ENCODE measurements around the gene MYO10.
"Not testable (repeated sequence)": the region's sequence is repeated elsewhere in the genome, so short reads cannot be mapped to it uniquely, and the experiment has no call there.

The MYO10 gene

GRCh38 chr5:16668631-16669030 is 267.5 kb downstream of the MYO10 start:
- DNase-seq (ENCODE audit: low spot score) = no peak

- DNase-seq (ENCODE audit: low spot score) = no peak
Measured at GRCh38 chr5:16668194-16668593, 267.9 kb downstream of the MYO10 start.

- DNase-seq (ENCODE audit: low spot score) = peak; percentile 2
Measured at GRCh38 chr5:16666883-16667398, 269.1 kb downstream of the MYO10 start.

GRCh38 chr5:16666130-16666882 is 269.8 kb downstream of the MYO10 start:
- DNase-seq (ENCODE audit: low spot score) = no peak

GRCh38 chr5:16665601-16666000 is 270.5 kb downstream of the MYO10 start:
- DNase-seq (ENCODE audit: low spot score) = no peak

GRCh38 chr5:16664368-16664767 is 271.7 kb downstream of the MYO10 start:
- no peak for DNase-seq (ENCODE audit: low spot score)

GRCh38 chr5:16663840-16664239 is 272.2 kb downstream of the MYO10 start:
- DNase-seq (ENCODE audit: low spot score) = no peak

GRCh38 chr5:16661713-16662112 is 274.4 kb downstream of the MYO10 start:
- DNase-seq (ENCODE audit: low spot score) = no peak

- no peak for DNase-seq (ENCODE audit: low spot score)
Measured at GRCh38 chr5:16660982-16661381, 275.1 kb downstream of the MYO10 start.

- DNase-seq (ENCODE audit: low spot score) = no peak
Measured at GRCh38 chr5:16659536-16659935, 276.6 kb downstream of the MYO10 start.

GRCh38 chr5:16656561-16657191 is 279.4 kb downstream of the MYO10 start:
- no peak for DNase-seq (ENCODE audit: low spot score)

- DNase-seq (ENCODE audit: low spot score) = no peak
Measured at GRCh38 chr5:16654647-16655334, 281.3 kb downstream of the MYO10 start.

- not testable (repeated sequence) for DNase-seq (ENCODE audit: low spot score)
Measured at GRCh38 chr5:16648739-16649138, 287.3 kb downstream of the MYO10 start.

- no peak for DNase-seq (ENCODE audit: low spot score)
Measured at GRCh38 chr5:16644301-16644889, 291.7 kb downstream of the MYO10 start.

- DNase-seq (ENCODE audit: low spot score) = no peak
Measured at GRCh38 chr5:16642867-16643266, 293.2 kb downstream of the MYO10 start.

GRCh38 chr5:16639206-16639605 is 296.9 kb downstream of the MYO10 start:
- DNase-seq (ENCODE audit: low spot score) = no peak

GRCh38 chr5:16628376-16628775 is 307.7 kb downstream of the MYO10 start:
- DNase-seq (ENCODE audit: low spot score) = no peak

GRCh38 chr5:16626696-16627264 is 309.3 kb downstream of the MYO10 start:
- DNase-seq (ENCODE audit: low spot score) = peak; percentile 16

GRCh38 chr5:16625096-16625495 is 311.0 kb downstream of the MYO10 start:
- no peak for DNase-seq (ENCODE audit: low spot score)

- no peak for DNase-seq (ENCODE audit: low spot score)
Measured at GRCh38 chr5:16619136-16619535, 317.0 kb downstream of the MYO10 start.

GRCh38 chr5:16618138-16618897 is 317.8 kb downstream of the MYO10 start:
- no peak for DNase-seq (ENCODE audit: low spot score)

Measured in CD4-positive, alpha-beta T cell treated with Interleukin-15 for 4 hours (primary cell).